GM18517 (cell line): ENCODE results near the gene IP6K2.
A peak's percentile ranks its signal among the peaks of the same experiment; 100 is the strongest.
"Not testable (repeated sequence)": the region's sequence is repeated elsewhere in the genome, so short reads cannot be mapped to it uniquely, and the experiment has no call there.

Source experiments
- ATAC-seq: cut with Tn5 transposase; IDR thresholded peaks from one replicate; pipeline ENCODE4 v1.9.1; 2021; ENCODE audit warnings: mild to moderate bottlenecking, moderate library complexity; ENCODE audit not compliant: unreplicated experiment

The IP6K2 gene, protein sequence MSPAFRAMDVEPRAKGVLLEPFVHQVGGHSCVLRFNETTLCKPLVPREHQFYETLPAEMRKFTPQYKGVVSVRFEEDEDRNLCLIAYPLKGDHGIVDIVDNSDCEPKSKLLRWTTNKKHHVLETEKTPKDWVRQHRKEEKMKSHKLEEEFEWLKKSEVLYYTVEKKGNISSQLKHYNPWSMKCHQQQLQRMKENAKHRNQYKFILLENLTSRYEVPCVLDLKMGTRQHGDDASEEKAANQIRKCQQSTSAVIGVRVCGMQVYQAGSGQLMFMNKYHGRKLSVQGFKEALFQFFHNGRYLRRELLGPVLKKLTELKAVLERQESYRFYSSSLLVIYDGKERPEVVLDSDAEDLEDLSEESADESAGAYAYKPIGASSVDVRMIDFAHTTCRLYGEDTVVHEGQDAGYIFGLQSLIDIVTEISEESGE

DNA sequence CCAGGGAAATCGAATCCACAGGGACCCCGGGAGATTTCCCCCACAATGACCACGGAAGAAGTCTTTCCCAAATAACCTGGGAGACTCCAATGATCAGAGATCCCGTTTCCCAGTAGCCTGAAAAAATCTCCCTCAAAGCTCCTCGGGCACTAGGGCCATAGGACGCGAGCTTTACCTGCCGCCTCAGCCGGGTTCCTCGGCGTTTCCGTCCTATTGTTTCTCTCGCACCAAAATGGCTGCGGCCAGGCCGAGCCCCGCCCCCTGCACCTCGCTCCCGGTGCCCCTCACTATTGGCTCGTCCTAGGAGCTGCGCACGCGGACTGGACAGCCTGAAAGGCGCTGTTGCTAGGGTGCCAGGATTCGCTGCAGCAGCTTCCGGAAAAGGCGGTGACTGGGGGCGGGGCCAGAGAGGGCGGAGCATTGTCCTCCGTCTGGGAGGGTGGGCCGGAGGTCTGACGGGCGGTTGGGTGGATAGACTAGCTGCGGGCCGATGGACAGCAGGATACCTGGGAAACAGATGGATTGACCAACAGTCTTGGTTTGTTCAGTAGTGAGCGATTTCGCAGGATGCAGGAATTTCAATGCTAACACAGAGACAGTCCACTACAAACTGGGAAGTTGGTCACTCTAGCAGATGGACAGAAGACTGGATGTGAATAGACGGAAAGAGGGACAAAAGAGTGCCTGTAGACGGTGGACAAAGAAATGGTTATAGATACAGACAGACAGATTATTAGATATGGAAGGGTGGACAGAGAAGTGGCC lies at the start of gene IP6K2:
IP6K2 (minus strand) TSS at position 240 of the 765 bp plus-strand sequence. CDS start 21,930 bp downstream, outside the sequence.
- ATAC-seq = peak; percentile 92

GRCh38 chr3:48765376-48765775 lies 48.4 kb upstream of the IP6K2 start:
- ATAC-seq = no peak

GRCh38 chr3:48762816-48763215 lies 45.8 kb upstream of the IP6K2 start:
- no peak for ATAC-seq

DNA sequence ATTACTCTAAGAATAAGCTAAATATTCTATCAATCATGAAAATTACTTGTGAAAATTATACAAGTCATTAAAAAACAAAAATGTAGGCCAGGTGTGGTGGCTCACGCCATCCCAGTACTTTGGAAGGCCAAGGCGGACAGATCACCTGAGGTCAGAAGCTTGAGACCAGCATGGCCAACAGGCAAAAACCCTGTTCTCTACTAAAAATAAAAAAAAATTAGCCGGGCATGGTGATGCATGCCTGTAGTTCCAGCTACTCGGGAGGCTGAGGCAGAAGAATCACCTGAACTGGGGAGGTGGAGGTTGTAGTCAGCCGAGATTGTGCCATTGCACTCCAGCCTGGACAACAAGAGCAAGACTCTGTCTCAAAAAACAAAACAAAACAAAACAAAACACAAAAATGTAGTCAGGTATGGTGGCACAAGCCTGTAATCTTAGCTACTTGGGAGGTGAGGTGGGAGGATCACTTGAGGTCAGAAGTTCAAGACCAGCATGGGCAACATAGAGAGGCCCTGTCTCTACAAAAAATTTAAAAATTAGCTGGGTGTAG lies 43.0 kb upstream of the IP6K2 start:
- not testable (repeated sequence) for ATAC-seq

DNA sequence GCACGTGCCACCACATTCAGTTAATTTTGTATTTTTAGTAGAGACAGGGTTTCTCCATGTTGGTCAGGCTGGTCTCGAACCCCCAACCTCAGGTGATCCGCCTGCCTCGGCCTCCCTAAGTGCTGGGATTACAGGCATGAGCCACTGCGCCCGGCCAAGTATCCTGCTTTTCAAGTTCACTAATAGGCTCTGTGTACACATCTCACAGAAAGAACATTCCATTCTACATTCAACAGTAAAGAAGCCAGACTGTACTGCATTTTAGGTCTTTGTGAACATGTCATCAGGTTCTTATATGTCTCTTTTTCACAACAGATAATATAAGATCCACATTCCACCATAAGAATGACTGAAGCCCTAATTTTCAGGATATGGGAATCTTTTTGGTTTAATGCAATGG lies 42.5 kb upstream of the IP6K2 start:
- not testable (repeated sequence) for ATAC-seq

DNA sequence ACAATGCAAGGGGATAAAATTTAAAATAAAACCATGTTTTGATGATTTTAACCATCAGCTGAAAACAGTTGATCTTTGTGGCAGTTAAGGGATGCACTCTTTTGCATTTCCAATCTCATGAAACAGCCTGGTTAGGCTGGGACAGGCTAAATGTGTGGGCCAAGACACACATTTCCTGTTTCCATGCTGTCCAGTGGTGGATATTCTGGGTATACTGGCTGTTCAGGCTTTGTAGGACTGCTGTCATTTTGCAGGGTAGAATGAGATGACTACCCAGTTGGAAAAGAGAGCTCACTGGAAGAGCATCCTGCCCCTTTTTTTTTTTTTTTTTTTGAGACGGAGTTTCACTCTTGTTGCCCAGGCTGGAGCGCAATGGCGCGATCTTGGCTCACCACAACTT lies 42.0 kb upstream of the IP6K2 start:
- no peak for ATAC-seq

GRCh38 chr3:48756640-48757039 lies 39.6 kb upstream of the IP6K2 start:
- ATAC-seq = no peak

DNA sequence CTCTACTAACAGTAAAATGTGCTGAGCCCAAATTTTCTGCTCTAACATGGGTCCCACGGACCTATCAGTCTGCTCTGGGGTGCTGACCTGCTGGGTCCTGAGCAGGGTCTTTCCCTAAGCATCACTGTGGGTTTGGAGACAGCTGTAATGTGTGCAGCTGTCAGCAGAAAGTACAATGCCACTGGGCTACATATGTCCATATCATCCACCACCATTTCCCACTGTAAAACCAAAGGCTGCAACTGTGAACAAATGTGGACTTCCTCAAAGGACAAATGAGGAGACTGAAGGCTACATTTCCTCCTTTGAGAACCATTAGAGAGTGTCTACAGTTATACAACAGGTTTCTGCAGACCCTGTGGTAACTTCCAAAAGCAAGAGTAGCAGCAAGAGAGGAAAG lies 33.8 kb upstream of the IP6K2 start:
- ATAC-seq = no peak

- no peak for ATAC-seq
Observed at GRCh38 chr3:48748754-48749153, 31.7 kb upstream of the IP6K2 start.

DNA sequence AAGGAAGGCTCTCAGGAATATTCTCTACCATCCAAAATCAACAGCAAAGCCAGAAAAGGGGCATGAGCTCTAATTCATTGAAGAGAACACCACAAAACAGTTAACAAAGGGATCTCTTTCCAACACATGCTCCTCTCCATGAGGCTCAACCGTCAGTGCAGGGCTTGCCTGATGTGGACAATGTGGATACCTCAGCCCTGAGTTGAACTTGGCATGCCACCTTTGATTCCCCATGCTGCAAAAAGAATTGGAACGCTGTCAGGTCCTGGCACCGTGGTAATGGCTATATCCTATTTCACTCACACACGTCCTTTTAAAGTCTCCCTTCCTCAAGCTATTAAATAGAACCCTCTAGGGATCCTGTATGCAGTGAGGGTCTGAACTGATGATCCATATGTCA lies 30.7 kb upstream of the IP6K2 start:
- no peak for ATAC-seq

DNA sequence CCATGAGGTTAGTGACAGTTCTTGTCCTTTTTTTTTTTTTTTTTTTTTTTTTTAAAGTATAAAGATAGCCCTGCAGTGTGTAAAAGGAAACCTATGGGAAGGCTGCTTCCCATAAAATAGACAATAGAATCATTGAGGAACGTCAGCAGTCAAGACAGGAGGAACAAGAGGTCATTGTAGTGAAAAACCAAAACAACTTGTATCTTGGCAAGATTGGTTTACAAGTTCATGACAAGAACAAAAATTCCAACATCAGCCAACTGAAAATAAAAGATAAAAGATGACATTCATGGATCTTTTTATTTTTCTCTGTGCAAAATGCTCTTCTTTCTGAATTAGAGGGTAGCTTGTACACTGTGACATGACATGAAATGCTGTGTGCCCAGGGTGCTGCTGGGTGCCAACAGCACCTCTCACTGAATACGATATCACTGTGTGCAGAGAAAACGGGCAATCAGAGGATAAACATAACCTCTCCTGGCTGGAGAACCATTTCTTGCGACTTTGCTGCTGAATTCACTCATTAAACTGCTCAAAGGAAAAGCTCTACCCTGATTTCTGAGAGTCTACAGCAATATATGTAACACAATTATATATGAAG lies 30.1 kb upstream of the IP6K2 start:
- no peak for ATAC-seq

- ATAC-seq = no peak
Observed at GRCh38 chr3:48743773-48744172, 26.8 kb upstream of the IP6K2 start.

GRCh38 chr3:48741226-48741625 lies 24.2 kb upstream of the IP6K2 start:
- not testable (repeated sequence) for ATAC-seq

DNA sequence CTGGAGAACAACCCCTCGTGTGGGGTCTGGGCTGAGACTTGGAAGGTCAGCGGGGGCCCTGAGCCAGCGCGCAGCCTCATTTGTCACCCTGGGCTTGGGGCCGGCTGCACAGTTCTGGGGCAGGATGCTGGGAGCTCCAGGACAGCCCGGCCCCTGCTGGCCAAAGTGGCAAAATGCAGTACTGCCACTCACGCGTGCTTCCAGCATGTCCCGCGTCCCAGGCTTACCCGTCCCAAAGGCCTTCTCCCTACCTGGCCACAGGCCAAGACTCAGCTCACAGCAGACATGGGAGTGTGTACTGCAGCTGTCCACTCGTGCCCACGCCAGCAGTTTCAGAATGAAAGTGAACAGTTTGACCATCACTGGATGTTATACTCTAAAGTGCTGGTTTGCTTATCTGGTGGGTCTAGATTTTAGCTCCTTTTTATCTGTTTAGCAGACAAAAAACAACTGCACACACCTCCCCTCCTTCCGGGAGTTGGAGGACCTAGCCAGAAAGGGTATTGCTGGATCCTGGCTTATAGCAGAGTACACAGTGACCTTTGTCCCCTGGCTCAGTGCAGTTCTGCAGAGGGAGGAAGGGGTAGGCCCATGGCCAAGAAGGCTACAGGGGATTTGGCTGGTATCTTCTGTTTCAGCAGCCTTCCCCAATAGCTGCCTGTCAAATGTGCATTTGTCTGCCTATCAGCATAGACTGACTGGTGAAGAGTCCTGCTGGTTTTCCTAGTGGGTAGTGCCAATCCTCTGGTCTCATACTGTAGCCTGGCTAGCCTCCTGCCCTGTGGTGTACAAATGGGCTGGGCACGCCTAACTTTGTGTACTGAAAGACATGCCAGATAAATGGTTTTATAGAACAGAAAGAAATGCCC lies 23.2 kb upstream of the IP6K2 start:
- no peak for ATAC-seq

- no peak for ATAC-seq
Observed at GRCh38 chr3:48739617-48739954, 22.6 kb upstream of the IP6K2 start.

DNA sequence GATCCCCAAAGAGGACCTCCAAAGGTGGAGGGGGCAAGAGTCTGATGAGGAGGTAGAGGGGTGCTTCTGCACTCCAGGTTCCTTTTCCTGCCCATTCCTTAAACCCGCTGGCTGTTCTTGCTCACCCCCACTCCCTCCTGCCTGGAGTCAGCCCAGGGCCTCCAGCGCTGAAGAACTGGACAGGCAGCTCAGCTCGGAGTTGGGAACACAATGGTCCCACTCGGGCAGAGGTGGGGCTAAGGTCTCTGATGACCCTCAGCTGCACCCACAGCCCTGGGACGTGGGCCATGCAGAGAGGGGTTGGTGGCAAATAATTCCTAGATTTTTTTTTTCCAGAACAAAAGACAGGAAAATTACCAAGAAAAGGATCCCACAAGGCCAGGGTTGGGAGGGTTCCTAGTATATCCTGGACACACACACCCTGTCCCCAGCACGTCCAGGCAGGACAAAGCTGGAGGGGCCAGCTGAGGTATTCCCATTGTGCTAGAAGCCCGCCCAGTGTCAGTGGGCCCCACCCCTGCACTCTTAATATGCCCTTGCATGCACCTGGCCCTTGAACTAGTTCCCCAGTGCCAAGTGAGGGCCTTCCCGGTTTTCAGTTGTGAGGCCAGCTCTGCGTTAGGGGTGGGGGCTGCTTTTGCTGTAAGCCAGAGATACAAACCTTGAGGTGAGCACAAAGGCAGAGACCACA lies 22.1 kb upstream of the IP6K2 start:
- ATAC-seq = no peak

DNA sequence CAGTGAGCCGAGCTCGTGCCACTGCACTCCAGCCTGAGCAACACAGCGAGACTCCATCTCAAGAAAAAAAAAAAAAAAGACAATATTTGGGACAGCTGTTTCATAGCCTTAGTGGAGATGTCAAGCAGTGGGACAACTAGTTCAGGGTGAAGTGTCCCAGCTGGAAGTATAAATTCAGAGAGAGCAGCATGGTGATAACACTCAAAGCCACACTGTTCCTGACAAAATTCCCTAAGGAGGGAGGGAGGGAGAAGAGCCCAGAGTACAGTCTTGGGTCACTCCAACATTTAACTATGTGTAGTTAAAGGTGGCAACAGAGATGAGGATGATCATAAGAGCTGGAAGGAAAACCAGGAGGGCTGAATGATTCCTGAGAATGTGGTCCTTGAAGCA lies 21.1 kb upstream of the IP6K2 start:
- ATAC-seq = no peak

DNA sequence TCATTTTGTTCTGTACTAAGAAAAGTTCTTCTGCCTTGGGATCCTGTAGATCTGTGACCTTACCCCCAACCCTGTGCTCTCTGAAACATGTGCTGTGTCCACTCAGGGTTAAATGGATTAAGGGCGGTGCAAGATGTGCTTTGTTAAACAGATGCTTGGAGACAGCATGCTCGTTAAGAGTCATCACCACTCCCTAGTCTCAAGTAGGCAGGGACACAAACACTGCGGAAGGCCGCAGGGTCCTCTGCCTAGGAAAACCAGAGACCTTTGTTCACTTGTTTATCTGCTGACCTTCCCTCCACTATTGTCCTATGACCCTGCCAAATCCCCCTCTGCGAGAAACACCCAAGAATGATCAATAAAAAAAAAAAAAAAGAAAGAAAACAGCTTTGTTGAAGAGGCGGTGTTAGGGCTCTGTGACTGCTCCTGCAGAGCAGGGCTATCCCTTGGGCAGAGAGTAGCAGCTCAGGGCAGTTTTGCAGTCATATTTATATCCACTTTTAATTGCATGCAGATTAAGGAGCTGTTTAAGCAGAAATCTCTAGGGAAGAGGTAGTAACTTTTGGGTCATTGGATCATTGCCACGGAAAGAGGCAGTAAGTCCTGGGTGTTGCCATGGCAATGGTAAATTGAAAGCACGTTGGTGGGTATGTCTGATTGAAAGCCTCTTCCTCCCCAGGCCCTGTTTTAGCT lies 18.2 kb upstream of the IP6K2 start:
- ATAC-seq = not testable (repeated sequence)

GRCh38 chr3:48734541-48734940 lies 17.5 kb upstream of the IP6K2 start:
- ATAC-seq = not testable (repeated sequence)
